ENCODE results near the gene SRI. TPM values are rescaled to one million over a fixed set of nuclear protein-coding genes. Genes with fewer than 3 reads are reported as not detected.

SRI gene
- total and polyA plus RNA-seq, 2 experiments from 2014 or later = 116 to 228 TPM

DNA sequence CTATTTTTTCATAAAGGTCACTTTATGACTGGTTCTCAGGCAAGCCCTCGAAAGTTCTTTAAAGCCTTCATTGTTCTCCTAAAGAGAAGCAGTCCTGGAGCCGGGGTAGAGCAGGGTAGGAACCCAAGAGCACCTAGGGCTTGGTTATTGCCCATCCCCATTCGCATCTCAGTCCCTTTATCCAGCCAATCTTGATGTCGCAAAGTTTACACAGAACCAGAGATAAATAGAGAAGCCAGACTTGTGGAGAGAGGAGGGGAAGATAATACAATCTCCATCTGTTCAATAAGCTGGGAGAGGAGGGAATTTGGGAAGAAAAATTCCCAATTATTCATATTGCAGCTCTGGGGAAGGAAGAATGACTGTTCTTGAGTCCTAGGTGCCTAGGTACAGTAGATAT, 6.4 kb upstream of the SRI start:
- WGBS (ENCODE audit: low lambda C conversion rate, missing lambda C conversion rate) = 58% methylated on average over 4 of the region's 4 CpGs
- Histone ChIP-seq H3K9me2 (replicated peaks; ENCODE audit: insufficient read depth) (no peaks in the 10 kb centered on the region), H3K27ac (peak overlapping the region; percentile 57), H2AFZ (no peak overlapping the region), H3K9me3 (ENCODE audit: low read depth) (no peaks in the 10 kb centered on the region), H3K36me3 (replicated peaks; ENCODE audit: insufficient read depth, low read depth) (no peaks in the 10 kb centered on the region), H3K4me3 (peak overlapping the region; percentile 10), H3K27me3 (no peaks in the 10 kb centered on the region), H3K4me2 (peak overlapping the region; percentile 52), H4K20me1 (ENCODE audit: insufficient read depth, poor library complexity, severe bottlenecking) (no peaks in the 10 kb centered on the region), H3K79me2 (no peaks in the 10 kb centered on the region), H3K4me1 (ENCODE audit: insufficient read depth) (peaks cover 10% of the 10 kb centered on the region)
- no peak for TF ChIP-seq EZH2 (IDR thresholded peaks at IDR 0.05; ENCODE audit: borderline replicate concordance)
- TF ChIP-seq, protein P1, sequence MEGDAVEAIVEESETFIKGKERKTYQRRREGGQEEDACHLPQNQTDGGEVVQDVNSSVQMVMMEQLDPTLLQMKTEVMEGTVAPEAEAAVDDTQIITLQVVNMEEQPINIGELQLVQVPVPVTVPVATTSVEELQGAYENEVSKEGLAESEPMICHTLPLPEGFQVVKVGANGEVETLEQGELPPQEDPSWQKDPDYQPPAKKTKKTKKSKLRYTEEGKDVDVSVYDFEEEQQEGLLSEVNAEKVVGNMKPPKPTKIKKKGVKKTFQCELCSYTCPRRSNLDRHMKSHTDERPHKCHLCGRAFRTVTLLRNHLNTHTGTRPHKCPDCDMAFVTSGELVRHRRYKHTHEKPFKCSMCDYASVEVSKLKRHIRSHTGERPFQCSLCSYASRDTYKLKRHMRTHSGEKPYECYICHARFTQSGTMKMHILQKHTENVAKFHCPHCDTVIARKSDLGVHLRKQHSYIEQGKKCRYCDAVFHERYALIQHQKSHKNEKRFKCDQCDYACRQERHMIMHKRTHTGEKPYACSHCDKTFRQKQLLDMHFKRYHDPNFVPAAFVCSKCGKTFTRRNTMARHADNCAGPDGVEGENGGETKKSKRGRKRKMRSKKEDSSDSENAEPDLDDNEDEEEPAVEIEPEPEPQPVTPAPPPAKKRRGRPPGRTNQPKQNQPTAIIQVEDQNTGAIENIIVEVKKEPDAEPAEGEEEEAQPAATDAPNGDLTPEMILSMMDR (IDR thresholded peaks at IDR 0.05; ENCODE audit: poor library complexity) = no peak
- TF ChIP-seq EZH2phosphoT487 (IDR thresholded peaks at IDR 0.05; ENCODE audit: low read depth, severe bottlenecking, unreplicated experiment) = no peak
- no peak for DNase-seq (ENCODE audit: low spot score)

- Histone ChIP-seq H4K20me1 (ENCODE audit: insufficient read depth, poor library complexity, severe bottlenecking) (no peaks in the 10 kb centered on the region), H3K79me2 (no peaks in the 10 kb centered on the region), H3K36me3 (replicated peaks; ENCODE audit: insufficient read depth, low read depth) (no peaks in the 10 kb centered on the region), H3K27ac (no peak overlapping the region), H3K9me3 (ENCODE audit: low read depth) (no peaks in the 10 kb centered on the region), H3K27me3 (no peaks in the 10 kb centered on the region), H3K4me3 (no peak overlapping the region), H3K4me1 (ENCODE audit: insufficient read depth) (peaks cover 10% of the 10 kb centered on the region), H3K4me2 (peak overlapping the region; percentile 13), H3K9me2 (replicated peaks; ENCODE audit: insufficient read depth) (no peaks in the 10 kb centered on the region), H2AFZ (no peak overlapping the region)
- 65% methylated on average over 2 of the region's 2 CpGs for WGBS (ENCODE audit: low lambda C conversion rate, missing lambda C conversion rate)
- DNase-seq (ENCODE audit: low spot score) = no peak
- TF ChIP-seq EZH2phosphoT487 (IDR thresholded peaks at IDR 0.05; ENCODE audit: low read depth, severe bottlenecking, unreplicated experiment) = no peak
- TF ChIP-seq, protein P1 (IDR thresholded peaks at IDR 0.05; ENCODE audit: poor library complexity) = no peak
- no peak for TF ChIP-seq EZH2 (IDR thresholded peaks at IDR 0.05; ENCODE audit: borderline replicate concordance)
These were observed 4.9 kb upstream of the SRI start for GRCh38 chr7:88224601-88225275.

- WGBS (ENCODE audit: low lambda C conversion rate, missing lambda C conversion rate) = 99% methylated on average over 2 of the region's 2 CpGs
- H3K27me3 ChIP-seq = no peaks in the 10 kb centered on the region
- no peaks in the 10 kb centered on the region for H4K20me1 ChIP-seq (ENCODE audit: insufficient read depth, poor library complexity, severe bottlenecking)
- H3K36me3 ChIP-seq (replicated peaks; ENCODE audit: insufficient read depth, low read depth) = no peaks in the 10 kb centered on the region
- no peak for DNase-seq (ENCODE audit: low spot score)
- no peaks in the 10 kb centered on the region for H3K9me3 ChIP-seq (ENCODE audit: low read depth)
- H3K79me2 ChIP-seq = peaks cover 14% of the 10 kb centered on the region
- no peak overlapping the region for H3K4me2 ChIP-seq
- H3K4me3 ChIP-seq = no peak overlapping the region
- H3K9me2 ChIP-seq (replicated peaks; ENCODE audit: insufficient read depth) = no peaks in the 10 kb centered on the region
- H3K27ac ChIP-seq = no peak overlapping the region
- TF ChIP-seq, protein P1 (IDR thresholded peaks at IDR 0.05; ENCODE audit: poor library complexity) = no peak
- TF ChIP-seq EZH2phosphoT487 (IDR thresholded peaks at IDR 0.05; ENCODE audit: low read depth, severe bottlenecking, unreplicated experiment) (no peak), EZH2 (IDR thresholded peaks at IDR 0.05; ENCODE audit: borderline replicate concordance) (no peak)
- H3K4me1 ChIP-seq (ENCODE audit: insufficient read depth) = peaks cover 10% of the 10 kb centered on the region
- no peak overlapping the region for H2AFZ ChIP-seq
These were observed 3.4 kb upstream of the SRI start for GRCh38 chr7:88223265-88223664.
